GM18858 (cell line): ENCODE results near the gene SLC8B1.
"Not testable (repeated sequence)": the region's sequence is repeated elsewhere in the genome, so short reads cannot be mapped to it uniquely, and the experiment has no call there.

Experiments
- ATAC-seq: cut with Tn5 transposase; IDR thresholded peaks from one replicate; pipeline ENCODE4 v1.9.1; 2021; ENCODE audit not compliant: unreplicated experiment

SLC8B1 gene

GRCh38 chr12:113358381-113359132 lies 23.6 kb upstream of the SLC8B1 start, which contains the start of gene PLBD2:
PLBD2 (plus strand) TSS chr12:113358587; CDS start chr12:113358601, 14 bp downstream.
- ATAC-seq, result peak; percentile 64

- not testable (repeated sequence) for ATAC-seq
Measured at GRCh38 chr12:113354192-113354591, 19.3 kb upstream of the SLC8B1 start.

DNA sequence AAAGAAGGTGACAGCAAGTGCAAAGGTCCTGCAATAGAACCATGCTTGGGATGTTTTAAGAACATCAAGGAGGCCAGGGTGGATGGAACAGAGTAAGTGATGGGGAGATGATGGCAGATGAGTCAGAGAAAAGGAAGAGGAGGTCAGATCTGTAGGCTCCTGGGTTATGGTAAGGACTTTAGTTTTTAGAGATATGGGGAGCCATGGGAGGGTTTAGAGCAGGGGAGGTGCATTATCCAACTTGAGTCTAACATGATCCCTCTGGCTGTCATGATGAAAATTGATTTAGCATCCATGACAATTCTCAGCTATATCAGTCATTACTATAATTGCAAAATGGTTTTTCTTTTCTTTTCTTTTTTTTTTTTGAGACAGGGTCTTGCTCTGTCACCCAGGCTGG lies 16.2 kb upstream of the SLC8B1 start:
- no peak for ATAC-seq

GRCh38 chr12:113348849-113349536 lies 14.1 kb upstream of the SLC8B1 start:
- no peak for ATAC-seq

DNA sequence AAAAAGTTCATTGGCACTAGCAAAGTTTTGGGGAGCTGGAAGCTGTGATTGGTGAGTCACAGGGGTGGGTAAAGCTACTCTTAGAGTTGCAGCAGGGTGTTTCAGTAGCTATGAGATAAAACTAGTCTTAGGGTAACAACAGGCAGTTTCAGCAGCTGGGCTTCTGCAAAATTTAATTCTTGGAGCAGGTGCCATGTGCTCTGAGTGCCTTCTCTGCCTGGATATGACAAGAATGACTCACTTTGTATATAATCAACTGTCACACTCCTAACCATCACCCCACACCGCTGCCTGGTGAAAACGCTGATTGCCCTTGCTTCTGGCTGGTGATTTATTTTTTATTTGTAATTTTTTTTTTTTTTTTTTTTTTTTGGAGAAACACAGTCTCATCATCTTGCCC lies 13.0 kb upstream of the SLC8B1 start:
- no peak for ATAC-seq

- no peak for ATAC-seq
Measured at GRCh38 chr12:113347107-113347506, 12.2 kb upstream of the SLC8B1 start.

DNA sequence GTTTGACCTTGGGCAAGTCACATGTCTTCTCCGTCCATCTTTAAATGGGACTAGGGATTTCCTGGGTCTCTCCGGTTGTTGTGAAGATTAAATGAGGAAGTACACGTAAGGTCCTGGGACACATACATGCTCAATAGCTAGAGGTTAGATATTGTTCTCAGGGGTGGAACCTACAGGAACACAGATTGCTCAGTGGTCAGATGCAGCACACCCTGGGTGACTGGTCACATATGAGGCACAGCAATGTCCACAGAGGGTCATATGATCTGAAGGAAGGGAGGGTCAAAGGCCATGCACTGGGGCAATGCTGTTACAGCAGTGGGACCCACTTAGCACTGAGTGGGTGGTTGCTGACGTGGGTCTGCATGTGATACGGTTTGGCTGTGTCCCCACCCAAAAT lies 11.4 kb upstream of the SLC8B1 start:
- ATAC-seq, result no peak

DNA sequence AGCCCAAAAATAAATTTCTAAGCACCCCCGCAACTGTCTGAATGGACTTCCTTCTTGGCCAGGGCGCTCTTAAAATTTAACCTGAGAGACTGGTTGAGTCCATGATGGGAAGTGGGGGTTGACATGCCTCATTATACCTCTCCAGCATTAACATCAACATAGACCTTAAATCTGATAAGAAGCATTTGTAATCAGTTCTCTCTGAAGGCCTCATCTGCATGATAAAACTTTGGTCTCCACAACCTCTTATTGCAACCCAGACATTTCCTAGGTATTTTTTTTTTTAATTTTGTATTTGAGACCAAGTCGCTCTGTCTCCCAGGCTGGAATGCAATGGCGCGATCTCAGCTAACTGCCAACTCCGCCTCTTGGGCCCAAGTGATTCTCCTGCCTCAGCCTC lies 10.4 kb upstream of the SLC8B1 start:
- no peak for ATAC-seq

DNA sequence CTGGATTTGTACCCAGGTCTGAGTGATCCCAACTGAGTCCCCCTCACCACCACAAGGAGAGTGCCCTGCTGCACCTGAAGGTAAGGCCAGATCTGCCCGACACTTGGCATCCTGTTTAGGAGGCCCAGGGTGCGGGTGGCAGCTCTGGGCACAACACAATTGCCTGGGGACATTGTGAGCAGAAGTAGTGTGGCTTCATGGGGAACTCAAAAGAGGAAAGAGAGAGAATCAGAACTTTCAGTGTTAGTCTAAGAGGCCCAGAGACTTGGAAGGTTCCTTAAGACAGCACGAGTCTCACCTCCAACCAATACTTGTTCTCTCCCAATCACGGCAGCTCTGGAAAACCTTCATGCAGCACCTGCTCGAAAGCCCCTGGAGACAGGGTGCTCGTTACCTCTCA lies 6.6 kb upstream of the SLC8B1 start:
- no peak for ATAC-seq

- no peak for ATAC-seq
Measured at GRCh38 chr12:113340061-113340460, 5.2 kb upstream of the SLC8B1 start.

DNA sequence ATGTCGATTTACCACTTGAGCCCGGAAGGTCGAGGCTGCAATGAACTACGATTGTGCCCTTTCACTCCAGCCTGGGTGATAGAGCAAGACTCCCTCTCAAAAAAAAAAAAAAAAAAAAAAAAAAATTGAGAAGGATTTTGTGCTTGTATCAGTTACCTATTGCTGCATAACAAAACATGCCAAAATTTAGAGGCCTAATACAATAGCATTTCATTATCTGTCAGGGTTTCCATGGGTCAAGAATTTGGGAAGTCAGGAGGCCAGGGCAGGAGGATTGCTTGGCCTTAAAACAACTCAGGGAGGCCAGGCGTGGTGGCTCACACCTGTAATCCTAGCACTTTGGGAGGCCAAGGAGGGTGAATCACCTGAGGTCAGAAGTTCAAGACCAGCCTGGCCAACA lies 4.6 kb upstream of the SLC8B1 start:
- no peak for ATAC-seq

- no peak for ATAC-seq
Measured at GRCh38 chr12:113333877-113334785, 778 bp downstream of the SLC8B1 start.

- ATAC-seq, result no peak
Measured at GRCh38 chr12:113333418-113333750, 1.5 kb downstream of the SLC8B1 start.

- ATAC-seq, result no peak
Measured at GRCh38 chr12:113332688-113333417, 2.1 kb downstream of the SLC8B1 start.

GRCh38 chr12:113330505-113330904 lies 4.4 kb downstream of the SLC8B1 start:
- no peak for ATAC-seq

DNA sequence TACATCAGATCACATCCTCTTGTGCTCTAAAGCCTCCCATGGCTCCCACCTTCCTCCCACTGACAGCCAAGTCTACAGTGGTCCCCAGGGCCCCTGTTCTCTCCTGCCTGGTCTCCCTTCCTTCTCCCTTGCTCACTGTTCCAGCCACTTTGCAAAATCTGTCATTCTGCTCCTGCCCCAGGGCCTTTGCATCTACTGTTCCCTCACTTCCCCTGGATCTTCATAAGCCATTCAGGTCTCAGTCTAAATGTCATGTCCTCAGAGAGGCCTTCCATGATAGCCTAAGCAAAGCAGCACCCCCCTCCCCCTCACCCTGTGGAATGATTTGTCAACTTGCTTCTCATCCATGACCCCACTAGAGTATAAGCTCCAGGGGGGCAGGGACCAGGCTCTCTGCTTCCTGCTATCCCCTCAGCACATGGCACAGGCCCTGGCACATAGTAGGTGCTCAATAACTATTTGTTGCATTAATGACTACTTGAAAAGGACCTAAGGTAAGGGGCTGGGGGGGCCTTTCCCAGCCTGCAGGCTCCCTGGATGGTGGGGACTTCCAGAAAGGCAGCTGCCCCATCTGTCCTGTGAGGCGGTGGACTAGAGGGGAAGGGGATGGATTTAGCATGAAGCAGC lies 5.0 kb downstream of the SLC8B1 start:
- ATAC-seq, result no peak

DNA sequence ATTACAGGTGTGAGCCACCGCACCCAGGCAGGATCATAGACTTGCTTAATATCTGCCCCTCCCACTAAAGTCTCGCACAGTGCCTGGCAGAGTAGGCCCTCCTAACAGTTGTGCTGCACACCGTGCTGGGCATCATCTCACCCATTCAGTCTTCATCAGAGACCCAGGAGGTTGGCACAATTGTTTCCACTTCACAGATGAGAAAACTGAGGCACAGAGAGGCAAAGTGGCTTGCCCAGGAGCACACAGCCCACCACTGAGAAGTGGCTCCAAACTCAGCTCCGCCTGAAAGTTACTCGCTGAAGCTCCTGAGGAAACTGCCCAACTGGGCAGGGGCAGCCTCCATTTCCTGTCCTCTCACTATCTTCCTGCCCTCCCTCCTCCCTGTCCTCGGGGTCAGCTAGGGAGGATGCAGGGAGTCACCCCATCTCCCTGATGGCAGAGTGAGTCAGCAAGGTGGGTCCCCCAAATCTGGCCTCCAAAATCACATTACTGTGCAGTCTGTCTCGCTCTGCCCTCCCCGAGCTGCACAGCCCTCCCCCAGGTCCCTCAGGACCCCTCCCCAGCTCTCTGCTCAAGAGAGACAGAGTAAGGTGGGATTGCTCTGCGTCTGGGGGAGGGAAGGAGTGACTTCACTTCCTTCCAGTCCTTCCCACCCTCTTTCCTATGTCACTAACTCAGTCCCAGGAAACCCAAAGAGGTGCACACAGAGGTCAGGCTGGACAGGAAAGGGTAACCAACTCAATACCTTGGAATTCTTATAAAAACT lies 5.7 kb downstream of the SLC8B1 start:
- no peak for ATAC-seq

- ATAC-seq, result no peak
Measured at GRCh38 chr12:113328368-113328889, 6.5 kb downstream of the SLC8B1 start.

DNA sequence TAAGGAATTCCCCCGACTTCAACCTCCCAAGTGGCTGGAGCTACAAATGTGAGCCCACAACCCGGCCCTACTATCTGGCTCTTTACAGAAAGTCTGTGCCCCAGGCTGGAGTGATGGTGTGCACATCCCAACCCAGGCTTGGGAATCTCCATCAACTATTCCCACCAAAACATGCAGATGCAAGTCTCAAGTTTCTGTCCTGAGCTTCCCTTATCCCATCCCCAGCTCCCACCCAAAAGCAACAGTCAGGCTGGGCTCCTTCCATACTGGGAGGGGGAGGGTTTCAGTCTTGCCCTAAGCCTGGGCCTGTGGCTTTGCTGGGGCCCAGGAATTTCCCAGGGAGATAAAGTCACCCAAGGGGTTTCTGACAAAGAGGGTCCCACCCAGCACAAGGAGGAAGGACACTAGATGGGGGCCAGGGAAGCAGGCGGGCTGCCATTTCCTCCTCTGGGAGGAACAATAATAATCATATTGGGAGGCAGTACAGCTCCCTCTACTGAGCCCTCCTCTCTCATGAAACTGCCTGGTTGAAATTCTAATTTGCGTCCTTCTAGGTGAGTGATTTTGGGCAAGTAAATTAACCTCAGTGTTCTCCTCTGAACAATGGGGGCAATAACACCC lies 8.0 kb downstream of the SLC8B1 start:
- no peak for ATAC-seq
